ENCODE results near the gene PCGF5.

DNA sequence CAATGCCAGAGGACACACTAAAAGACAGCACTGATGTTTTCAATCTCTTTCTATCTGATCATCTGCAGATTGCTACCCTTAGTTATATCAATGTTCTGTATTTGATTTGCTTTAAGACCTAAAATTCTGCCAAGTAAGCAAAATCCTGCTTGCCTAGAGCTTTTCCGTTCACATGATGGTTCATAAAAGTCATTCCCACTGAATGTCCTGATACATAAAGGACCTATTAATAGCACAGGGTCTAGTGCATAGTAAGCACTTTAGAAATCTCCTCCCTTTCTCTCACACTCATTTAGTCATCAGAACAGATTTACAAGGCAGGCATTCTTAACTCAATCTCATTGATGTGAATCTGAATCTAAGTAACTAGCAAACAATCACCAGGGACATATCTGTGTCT lies 68.8 kb downstream of the PCGF5 start:
- TF ChIP-seq EZH2 (IDR thresholded peaks at IDR 0.05; ENCODE audit: low read depth) = no peak
- TF ChIP-seq CTCF (conservative IDR thresholded peaks at IDR 0.05) = no peak

Measured in PC-9 (cell line).